Rectal smooth muscle tissue (tissue), 1 donor: ENCODE data around the gene EHHADH.
"Not testable (repeated sequence)": the region's sequence is repeated elsewhere in the genome, so short reads cannot be mapped to it uniquely, and the experiment has no call there.

Experiments
- H3K27ac ChIP-seq: one replicate; pipeline ENCODE4 v1.7.0; 2013; ENCODE audit warnings: low read depth, low read length, inconsistent platforms
- H3K27me3 ChIP-seq: one replicate; pipeline ENCODE4 v1.7.0; 2013; ENCODE audit warnings: low read length; ENCODE audit not compliant: control insufficient read depth, insufficient read depth
- H3K36me3 ChIP-seq: one replicate; pipeline ENCODE4 v1.7.0; 2013; ENCODE audit warnings: low read length; ENCODE audit not compliant: control insufficient read depth, insufficient read depth
- H3K4me1 ChIP-seq: one replicate; pipeline ENCODE4 v1.7.0; 2013; ENCODE audit warnings: low read length; ENCODE audit not compliant: control insufficient read depth, insufficient read depth
- H3K4me3 ChIP-seq: one replicate; pipeline ENCODE4 v1.7.0; 2013; ENCODE audit warnings: low read length
- H3K9ac ChIP-seq: one replicate; pipeline ENCODE4 v1.7.0; 2013; ENCODE audit warnings: low read length

EHHADH gene

DNA sequence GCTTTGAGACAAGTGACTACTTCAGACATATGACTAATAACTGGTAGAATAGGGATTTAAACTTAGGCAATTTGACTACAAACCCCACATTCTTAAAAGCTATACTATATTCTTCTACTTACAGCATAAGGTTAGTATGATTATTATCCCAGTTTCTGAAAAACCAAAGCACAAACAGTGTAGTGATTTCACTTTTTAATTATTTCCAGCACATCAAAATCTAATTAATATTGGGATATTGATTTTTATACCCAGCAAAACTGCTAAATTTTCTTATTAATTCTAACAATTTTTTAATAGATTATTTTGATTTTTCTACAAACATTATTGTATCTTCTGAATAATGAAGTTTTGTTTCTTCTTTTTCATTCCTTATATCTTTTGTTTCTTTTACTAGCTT is 16.9 kb downstream of the EHHADH start:
- no peak overlapping the region for H3K4me3 ChIP-seq
- no peak overlapping the region for H3K27ac ChIP-seq
- H3K27me3 ChIP-seq = no peaks in the 10 kb centered on the region
- no peaks in the 10 kb centered on the region for H3K36me3 ChIP-seq
- no peak overlapping the region for H3K9ac ChIP-seq
- no peaks in the 10 kb centered on the region for H3K4me1 ChIP-seq

DNA sequence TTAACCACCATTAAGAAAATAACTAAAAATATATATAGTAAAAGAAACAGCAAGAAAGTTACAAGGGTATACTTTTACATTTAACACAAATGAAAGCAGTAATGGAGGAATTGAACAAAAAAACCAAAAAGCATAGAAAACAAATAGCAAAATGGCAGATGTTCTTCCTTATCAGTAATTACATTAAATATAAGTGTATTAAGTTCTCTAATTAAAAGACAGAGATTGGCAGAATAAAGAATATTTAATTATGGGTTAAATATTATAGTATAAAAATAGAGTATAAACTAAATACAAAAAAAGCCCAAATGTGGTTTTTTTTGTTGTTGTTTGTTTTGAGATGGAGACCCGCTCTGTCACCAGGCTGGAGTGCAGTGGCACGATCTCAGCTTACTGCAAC is 20.5 kb downstream of the EHHADH start:
- Histone ChIP-seq H3K27ac (no peak overlapping the region), H3K9ac (no peak overlapping the region), H3K4me3 (no peak overlapping the region), H3K36me3 (no peaks in the 10 kb centered on the region), H3K4me1 (no peaks in the 10 kb centered on the region), H3K27me3 (no peaks in the 10 kb centered on the region)

DNA sequence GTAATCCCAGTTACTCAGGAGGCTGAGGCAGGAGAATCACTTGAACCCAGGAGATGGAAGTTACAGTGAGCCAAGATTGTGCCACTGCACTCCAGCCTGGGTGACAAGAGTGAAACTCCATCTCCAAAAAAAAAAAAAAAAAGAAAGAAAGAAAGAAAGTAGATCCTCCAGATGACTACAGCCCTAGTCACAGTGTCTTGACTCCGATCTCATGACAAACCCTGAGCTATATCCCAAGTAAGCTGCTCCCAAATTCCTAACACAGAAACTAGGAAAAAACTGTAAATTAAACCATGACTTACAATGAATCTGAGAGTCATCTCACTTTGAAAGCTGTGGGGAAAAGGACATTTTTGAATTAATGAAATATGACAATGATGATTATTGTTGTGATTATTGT is 27.3 kb downstream of the EHHADH start:
- not testable (repeated sequence) for H3K27ac ChIP-seq, H3K4me1 ChIP-seq, H3K4me3 ChIP-seq, H3K9ac ChIP-seq, H3K36me3 ChIP-seq, H3K27me3 ChIP-seq

DNA sequence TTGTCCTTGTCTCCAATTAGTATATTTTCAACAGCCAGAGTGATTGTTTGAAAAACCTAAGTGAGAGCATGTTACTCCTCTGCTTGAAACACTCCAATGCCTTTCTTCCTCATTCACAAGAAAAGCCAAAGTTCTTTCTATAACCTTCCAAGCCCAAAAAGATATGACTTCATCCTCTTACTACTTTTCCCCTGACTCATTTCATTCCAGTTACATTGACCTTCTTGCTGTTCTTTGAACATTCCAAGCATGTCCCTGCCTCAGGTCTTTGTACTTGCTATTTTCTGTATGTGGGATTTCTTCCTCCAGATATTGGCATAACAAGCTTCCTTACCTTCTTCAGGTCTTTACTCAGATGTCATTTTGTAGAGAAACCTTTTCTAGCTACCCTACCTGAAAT is 28.3 kb downstream of the EHHADH start:
- no peaks in the 10 kb centered on the region for H3K4me1 ChIP-seq
- H3K27me3 ChIP-seq = no peaks in the 10 kb centered on the region
- no peak overlapping the region for H3K9ac ChIP-seq
- no peak overlapping the region for H3K27ac ChIP-seq
- no peak overlapping the region for H3K4me3 ChIP-seq
- no peaks in the 10 kb centered on the region for H3K36me3 ChIP-seq

DNA sequence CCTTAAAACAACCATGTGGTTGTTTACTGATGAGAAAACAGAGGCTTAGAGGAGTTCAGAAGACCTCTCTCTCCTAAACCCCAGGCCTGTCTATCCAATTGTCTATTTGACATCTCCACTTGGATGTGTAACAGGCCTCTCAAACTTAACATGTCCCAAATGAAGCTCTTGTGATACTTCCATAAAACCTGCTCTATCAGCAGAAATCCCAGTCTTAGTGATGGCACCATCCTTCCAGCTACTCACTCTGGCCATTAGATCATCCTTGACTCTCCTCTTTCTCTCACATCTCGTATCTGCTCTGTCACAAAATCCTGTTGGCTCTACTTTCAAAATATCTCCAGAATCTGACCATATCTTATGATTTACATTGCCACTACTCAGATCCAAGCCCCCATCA is 28.8 kb downstream of the EHHADH start:
- no peaks in the 10 kb centered on the region for H3K4me1 ChIP-seq
- H3K4me3 ChIP-seq = no peak overlapping the region
- H3K36me3 ChIP-seq = no peaks in the 10 kb centered on the region
- H3K27ac ChIP-seq = no peak overlapping the region
- no peaks in the 10 kb centered on the region for H3K27me3 ChIP-seq
- H3K9ac ChIP-seq = no peak overlapping the region

DNA sequence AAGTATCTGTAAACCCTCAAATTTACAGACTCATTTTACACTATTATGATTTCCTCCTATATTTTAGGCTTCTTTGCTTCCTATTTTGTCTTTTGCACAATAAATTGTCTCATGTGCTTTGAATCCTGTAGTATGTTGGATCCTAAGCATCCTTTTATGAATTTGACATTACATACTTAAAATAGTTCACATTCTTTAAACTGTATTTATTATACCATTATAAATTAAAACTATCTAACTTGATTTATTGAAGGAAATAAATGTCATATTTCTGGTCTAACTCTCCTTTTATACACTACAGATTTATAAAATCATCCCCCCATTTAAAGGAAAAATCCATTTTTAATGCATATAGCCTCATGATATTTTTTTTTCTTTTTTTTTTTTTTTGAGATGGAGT is 32.6 kb downstream of the EHHADH start:
- no peak overlapping the region for H3K9ac ChIP-seq
- H3K4me3 ChIP-seq = no peak overlapping the region
- H3K27ac ChIP-seq = no peak overlapping the region
- no peaks in the 10 kb centered on the region for H3K27me3 ChIP-seq
- H3K36me3 ChIP-seq = no peaks in the 10 kb centered on the region
- H3K4me1 ChIP-seq = no peaks in the 10 kb centered on the region

DNA sequence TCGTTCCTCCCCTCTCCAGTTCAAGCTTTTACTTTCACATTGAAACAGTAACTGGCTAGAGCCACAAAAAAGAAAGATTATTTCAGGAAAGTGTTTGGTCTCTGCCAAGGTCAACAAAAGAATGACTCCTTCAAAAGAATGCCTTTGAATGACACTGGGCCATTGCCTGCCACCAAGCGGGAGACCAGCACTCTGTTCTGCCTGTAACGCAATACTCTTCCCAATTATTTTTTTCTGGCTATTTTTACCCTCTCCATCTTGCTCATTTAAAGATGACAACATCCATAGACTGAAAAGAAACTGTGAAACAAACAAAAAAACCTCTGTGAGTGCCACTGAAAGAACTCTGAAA is 37.3 kb downstream of the EHHADH start:
- Histone ChIP-seq H3K4me3 (peak overlapping the region; percentile 22), H3K36me3 (no peaks in the 10 kb centered on the region), H3K27ac (no peak overlapping the region), H3K27me3 (no peaks in the 10 kb centered on the region), H3K9ac (no peak overlapping the region), H3K4me1 (no peaks in the 10 kb centered on the region)

DNA sequence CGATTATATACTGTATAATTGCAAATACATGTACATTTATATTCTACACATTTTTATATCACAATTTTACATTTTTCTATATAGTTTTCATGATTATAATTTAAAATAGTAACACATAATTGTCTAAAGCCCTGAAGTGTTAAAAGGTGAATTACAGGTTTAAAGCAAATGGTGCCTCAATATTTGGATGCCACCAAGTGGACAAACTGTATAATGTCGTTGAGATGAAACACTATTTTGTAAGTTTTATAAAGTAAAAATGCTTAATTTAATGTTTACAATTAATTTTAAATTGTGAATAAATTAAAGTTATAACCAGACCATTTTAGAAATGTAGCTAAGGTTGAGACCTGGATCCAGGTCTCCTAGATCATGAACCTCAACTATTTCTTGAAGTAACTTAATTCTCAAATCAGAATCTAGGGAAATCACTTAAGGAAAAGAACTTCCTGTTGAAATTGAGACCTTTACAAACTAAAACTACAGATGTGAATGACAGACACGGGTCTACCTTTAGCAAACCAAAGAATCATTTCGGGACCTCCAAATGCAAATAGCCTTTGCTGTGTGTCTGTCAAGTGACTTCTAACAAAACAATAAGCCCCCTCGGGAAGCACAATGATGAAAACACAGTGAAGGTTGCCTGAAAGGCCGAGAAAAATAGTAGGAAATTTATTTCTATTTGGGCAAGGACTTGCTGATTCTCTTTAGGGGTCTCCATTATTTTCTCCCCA is 37.8 kb downstream of the EHHADH start:
- H3K27ac ChIP-seq = no peak overlapping the region
- no peak overlapping the region for H3K9ac ChIP-seq
- no peaks in the 10 kb centered on the region for H3K4me1 ChIP-seq
- H3K36me3 ChIP-seq = no peaks in the 10 kb centered on the region
- no peaks in the 10 kb centered on the region for H3K27me3 ChIP-seq
- H3K4me3 ChIP-seq = peak overlapping the region; percentile 22

DNA sequence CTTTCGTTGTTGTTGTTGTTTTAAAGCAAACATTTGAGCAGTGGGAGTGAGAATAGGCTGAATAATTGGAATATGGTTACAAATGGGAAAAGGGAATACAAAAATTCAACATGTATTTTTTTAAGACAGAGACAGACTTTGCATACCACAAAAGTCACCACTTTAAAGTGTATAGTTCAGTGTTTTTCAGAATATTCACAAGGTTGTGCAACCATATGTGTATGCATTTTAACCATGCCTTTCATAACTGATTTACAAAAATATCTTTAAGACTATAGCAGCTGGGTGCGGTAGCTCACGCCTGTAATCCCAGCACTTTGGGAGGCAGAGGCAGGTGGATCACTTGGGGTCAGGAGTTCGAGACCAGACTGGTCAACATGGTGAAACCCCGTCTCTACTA is 41.3 kb downstream of the EHHADH start:
- H3K4me3 ChIP-seq = no peak overlapping the region
- no peak overlapping the region for H3K9ac ChIP-seq
- no peaks in the 10 kb centered on the region for H3K4me1 ChIP-seq
- no peaks in the 10 kb centered on the region for H3K36me3 ChIP-seq
- no peaks in the 10 kb centered on the region for H3K27me3 ChIP-seq
- no peak overlapping the region for H3K27ac ChIP-seq

DNA sequence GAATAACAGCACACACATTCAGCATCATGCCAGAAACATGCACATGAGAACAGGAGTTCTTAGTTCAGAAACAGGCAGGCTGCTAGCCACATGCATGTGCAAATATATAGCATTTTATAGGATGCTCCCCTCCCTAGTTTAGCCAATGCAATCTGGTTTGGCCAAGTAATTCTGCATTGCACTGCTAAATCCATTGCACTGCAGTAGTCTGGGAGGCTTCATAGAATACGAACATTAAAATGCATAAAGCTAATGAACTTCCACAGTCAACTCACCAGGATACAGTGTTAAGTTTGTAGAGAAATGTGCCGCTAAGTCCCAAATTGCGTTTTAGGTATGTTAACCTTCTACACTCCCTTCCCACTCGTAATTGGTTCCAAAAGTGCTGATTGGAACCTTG is 41.8 kb downstream of the EHHADH start:
- Histone ChIP-seq H3K27me3 (no peaks in the 10 kb centered on the region), H3K4me3 (no peak overlapping the region), H3K4me1 (no peaks in the 10 kb centered on the region), H3K27ac (no peak overlapping the region), H3K36me3 (no peaks in the 10 kb centered on the region), H3K9ac (no peak overlapping the region)

DNA sequence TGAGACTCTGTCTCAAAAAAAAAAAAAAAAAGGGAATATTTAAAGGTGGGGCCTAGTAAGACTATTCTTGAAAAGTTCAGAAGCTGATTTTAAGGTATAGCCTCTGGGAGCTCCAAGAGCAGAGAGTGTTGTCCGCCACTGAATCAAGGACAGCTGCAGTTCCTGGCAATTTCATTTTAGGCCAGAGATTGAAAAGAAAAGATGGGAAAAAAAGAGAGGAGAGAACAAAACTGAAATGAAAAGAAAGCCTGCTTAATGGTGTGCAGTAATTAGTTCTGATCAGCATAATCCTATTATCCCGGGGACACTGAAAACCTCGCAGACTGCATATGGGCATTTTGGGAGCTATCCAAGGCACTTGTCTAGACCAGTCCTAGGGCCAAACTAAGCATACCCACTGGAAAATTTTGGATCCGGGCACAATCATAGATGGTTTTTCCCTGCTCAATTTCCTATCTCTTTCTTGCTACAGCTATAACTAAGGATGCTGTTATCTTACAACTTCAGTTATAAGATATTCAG is 43.2 kb downstream of the EHHADH start:
- H3K36me3 ChIP-seq = no peaks in the 10 kb centered on the region
- H3K27ac ChIP-seq = no peak overlapping the region
- H3K9ac ChIP-seq = no peak overlapping the region
- H3K4me1 ChIP-seq = no peaks in the 10 kb centered on the region
- H3K4me3 ChIP-seq = no peak overlapping the region
- H3K27me3 ChIP-seq = no peaks in the 10 kb centered on the region

DNA sequence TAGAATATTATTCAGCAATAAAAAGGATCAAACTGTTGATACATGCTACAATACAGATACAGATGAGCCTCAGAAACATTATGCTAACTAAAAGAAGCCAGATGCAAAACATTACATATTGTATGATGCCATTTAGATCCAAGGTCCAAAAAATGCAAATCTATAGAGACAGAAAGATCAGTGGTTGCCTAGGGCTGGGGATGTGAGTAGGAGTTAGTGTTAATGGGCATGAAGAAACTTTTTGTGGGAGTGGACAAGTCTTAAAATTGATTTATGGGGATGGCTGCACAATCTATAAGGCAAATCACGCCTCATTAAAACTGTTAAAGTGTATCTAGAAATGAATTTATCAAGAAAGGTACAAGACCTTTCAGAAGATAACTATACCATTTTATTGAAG is 45.0 kb downstream of the EHHADH start:
- Histone ChIP-seq H3K4me1 (no peaks in the 10 kb centered on the region), H3K36me3 (no peaks in the 10 kb centered on the region), H3K4me3 (no peak overlapping the region), H3K27me3 (no peaks in the 10 kb centered on the region), H3K27ac (no peak overlapping the region), H3K9ac (no peak overlapping the region)

DNA sequence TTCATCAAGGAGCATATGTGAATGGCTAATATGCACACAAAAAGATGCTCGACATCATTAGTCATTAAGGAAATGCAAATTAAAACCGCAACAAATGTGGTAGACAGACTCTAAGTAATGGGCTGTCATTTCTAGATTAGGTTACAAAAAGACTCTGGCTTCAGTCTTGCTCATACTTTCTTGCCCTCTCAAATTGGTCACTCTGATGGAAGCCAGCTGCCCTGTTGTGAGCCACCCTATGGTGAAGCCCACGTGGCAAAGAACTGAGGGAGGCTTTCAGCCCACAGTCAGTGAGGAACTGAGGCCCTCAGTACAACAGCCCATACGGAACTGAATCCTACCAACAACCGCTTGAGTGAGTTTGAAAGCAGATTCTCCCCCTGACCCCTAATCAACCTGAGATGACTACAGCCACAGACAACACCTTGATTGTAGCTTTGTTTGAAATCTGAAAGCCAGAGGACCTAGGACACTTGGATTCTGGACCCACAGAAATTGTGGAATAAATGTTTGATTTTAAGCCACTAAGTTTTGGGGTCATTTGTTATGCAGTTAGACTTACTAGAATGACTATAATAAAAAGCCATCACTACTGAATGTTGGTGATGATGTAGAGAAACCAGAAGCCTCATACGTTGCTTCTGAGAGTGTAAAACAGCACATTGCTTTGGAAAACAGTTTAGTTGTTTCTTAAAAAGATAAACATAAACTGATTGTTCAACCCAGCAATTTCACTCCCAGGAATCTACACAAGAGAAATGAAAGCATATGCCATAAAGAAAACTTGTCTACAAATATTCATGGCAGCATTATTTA is 45.7 kb downstream of the EHHADH start:
- no peaks in the 10 kb centered on the region for H3K36me3 ChIP-seq
- no peaks in the 10 kb centered on the region for H3K27me3 ChIP-seq
- H3K27ac ChIP-seq = no peak overlapping the region
- H3K4me1 ChIP-seq = no peaks in the 10 kb centered on the region
- no peak overlapping the region for H3K4me3 ChIP-seq
- no peak overlapping the region for H3K9ac ChIP-seq
